ENCODE results near the gene REXO5. TPM values are rescaled to one million over a fixed set of nuclear protein-coding genes. Genes with fewer than 3 reads are reported as not detected.
"Not testable (repeated sequence)": the region's sequence is repeated elsewhere in the genome, so short reads cannot be mapped to it uniquely, and the experiment has no call there.

The REXO5 gene, protein sequence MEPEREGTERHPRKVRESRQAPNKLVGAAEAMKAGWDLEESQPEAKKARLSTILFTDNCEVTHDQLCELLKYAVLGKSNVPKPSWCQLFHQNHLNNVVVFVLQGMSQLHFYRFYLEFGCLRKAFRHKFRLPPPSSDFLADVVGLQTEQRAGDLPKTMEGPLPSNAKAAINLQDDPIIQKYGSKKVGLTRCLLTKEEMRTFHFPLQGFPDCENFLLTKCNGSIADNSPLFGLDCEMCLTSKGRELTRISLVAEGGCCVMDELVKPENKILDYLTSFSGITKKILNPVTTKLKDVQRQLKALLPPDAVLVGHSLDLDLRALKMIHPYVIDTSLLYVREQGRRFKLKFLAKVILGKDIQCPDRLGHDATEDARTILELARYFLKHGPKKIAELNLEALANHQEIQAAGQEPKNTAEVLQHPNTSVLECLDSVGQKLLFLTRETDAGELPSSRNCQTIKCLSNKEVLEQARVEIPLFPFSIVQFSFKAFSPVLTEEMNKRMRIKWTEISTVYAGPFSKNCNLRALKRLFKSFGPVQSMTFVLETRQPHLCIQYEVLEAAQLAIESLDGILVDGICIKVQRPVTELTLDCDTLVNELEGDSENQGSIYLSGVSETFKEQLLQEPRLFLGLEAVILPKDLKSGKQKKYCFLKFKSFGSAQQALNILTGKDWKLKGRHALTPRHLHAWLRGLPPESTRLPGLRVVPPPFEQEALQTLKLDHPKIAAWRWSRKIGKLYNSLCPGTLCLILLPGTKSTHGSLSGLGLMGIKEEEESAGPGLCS
- total RNA-seq, result 4.2 and 6.1 TPM in 2 replicates

GRCh38 chr16:20806168-20807050, at the start of gene REXO5, which contains the start of gene ERI2:
Gene REXO5, plus strand, starts transcription at chr16:20806527. Its CDS starts 427 bp downstream, at chr16:20806954.
Gene ERI2, minus strand, starts transcription at chr16:20806472. Its CDS starts 42 bp downstream, at chr16:20806430.
- peak; percentile 65 for DNase-seq (ENCODE audit: extremely low read depth, low read depth, low spot score)

DNA sequence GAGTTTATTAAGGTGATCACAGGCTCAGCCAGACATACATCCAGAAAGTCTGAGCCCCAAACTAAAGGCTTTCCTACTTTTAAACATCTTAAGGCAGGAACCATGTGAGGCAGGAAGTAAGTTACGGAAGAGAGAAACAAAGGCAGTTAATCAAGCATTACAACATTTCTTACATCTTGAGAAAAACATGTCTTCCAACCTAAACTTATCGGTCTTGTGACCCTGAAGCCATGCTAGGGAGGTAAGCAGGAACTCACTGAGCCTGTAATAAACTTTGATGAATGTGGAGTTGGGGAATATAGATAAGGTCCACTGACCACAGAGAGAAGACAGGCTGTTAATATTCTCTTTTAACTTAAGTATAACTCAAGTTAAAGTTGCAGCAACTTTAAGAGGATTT, 46.0 kb upstream of the REXO5 start:
- DNase-seq (ENCODE audit: extremely low read depth, low read depth, low spot score), result no peak

DNA sequence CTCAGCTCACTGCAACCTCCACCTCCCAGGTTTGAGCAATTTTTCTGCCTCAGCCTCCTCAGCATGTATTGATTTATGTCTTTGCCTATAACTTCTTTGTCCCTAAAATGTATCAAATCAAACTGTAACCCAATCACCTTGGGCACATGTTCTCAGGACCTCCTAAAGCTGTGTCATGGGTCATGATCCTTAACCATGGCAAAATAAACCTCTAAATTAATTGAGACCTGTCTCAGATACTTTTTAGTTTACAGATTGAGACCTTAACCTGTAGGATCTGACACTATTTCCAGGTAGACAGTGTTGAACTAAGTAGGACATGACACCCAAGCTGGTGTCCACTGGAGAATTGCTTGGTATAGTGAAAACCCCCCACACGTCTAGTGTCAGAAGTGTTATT, 45.2 kb upstream of the REXO5 start:
- DNase-seq (ENCODE audit: extremely low read depth, low read depth, low spot score), result no peak

DNA sequence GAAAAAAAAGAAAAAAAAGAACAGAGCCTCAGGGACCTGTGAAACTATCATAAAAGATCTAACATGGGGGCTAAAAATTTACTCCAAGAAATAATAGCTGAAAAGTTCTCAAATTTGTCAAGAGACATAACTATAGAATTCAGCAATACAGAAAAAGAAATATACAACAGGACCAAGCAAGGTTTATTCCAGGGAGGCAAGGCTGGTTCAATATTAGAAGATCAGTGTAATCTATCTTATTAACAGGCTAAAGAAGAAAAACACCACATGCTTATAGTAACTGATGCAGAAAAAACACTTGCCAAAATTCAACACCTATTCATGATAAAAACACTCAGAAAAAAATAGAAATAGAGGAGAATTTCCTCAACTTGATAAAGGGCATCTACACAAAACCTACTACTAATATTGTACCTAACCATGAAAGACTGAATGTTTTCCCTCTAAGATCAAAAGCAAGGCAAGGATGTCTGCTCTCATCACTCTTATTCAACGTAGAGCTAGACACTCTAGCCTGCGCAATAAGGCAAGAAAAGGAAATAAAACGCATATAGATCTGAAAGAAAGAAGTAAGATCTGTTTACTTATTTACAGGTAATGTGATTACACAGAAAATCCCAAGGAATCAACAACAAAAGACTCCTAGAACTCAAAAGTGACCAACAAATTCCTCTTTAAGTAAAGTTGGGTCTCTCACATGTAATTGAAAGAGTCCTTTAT, 43.8 kb upstream of the REXO5 start:
- no peak for DNase-seq (ENCODE audit: extremely low read depth, low read depth, low spot score)

DNA sequence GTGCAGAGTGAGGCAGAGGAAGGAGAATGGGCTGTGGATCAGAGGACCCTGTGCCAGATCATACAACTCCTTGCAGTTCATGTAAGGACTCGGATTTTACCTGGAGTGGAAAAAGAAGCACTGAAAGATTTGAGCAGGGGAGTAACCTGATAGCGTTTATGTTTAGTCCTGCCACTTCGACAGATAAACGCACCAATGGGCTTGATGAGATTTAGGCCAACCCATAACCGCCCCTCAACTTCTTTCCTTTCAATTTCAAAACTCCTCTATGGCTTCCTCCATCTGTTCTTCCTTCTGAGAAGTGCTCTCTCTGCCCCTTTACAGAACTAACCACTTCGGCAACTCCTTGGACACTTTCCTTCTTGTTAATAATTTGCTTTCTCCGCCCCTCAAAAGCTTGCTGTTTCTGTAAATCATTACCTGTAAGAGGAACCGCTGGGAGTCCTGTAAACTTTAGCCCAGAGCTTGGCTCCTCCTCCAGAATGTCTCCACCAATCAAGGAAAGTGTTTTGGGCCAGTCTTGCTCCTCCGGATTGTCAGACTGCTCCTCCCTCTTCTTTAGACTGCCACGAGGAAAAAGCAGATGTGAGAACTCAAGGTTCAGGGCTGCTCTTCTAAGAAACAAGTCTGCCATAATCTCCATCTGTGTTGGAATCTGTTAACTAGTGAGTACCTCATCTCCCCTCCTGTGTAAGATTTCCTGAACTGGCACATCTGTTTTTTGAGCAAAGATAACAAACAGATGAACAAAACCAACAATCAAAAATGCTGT, 42.7 kb upstream of the REXO5 start, which contains the start of gene ACSM3:
Gene ACSM3 (plus strand): TSS at position 554 of the 772 bp plus-strand sequence. CDS start 6,021 bp downstream, outside the sequence.
- DNase-seq (ENCODE audit: extremely low read depth, low read depth, low spot score), result no peak

DNA sequence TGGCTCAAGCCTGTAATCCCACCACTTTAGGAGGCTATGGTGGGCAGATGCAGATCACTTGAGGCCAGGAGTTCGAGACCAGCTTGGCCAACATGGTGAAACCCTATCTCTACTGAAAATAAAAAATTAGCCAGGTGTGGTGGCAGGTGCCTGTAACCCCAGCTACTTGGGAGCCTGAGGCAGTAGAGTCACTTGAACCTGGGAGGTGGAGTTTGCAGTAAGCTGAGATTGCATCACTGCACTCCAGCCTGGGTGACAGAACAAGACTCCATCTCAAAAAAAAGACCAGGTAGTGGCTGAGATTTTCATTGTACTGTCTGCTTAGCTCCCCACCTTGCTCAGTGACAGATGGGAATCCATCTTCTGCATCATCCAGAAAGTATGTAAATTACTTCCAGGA, 41.9 kb upstream of the REXO5 start:
- DNase-seq (ENCODE audit: extremely low read depth, low read depth, low spot score), result not testable (repeated sequence)

DNA sequence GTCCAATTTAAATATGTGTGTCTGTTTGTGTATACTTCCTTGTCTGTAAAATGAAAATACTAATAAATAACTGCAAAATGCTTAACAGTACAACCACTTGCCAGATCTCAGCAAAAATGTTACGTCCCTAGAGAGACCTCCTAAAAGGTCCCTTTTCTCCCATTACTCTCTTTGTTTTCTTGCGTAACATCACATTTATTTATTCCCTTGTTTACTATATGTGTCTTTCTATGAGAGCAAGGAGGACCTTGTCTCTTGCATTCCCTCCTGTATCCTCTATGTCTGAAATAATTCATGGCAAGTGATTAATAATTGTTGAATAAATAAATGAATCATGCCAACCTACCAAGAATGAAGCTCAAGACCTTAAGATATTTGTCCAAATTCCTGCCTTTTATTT, 40.6 kb upstream of the REXO5 start:
- DNase-seq (ENCODE audit: extremely low read depth, low read depth, low spot score), result no peak

GRCh38 chr16:20766294-20766693, 40.0 kb upstream of the REXO5 start:
- DNase-seq (ENCODE audit: extremely low read depth, low read depth, low spot score), result no peak

GRCh38 chr16:20767577-20767976, 38.8 kb upstream of the REXO5 start:
- DNase-seq (ENCODE audit: extremely low read depth, low read depth, low spot score), result no peak

GRCh38 chr16:20768121-20768520, 38.2 kb upstream of the REXO5 start:
- no peak for DNase-seq (ENCODE audit: extremely low read depth, low read depth, low spot score)

DNA sequence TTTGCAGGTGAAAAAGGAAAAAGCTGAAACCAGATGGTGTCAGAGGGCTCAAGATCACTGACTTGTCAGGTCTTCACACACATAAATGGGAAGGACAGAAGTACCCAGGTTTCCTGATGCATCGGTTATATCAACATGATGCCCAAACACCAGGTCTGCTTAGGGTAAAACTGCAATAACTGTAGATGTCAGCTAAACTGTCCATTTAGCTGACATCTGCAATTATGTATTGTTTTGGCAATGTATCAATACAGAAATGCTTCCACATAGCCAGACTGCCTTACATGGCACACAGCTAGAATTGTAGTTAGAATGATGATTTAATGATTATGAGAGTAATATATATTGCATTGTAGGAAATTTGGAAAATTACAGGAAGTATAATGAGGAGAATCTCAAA, 37.5 kb upstream of the REXO5 start:
- DNase-seq (ENCODE audit: extremely low read depth, low read depth, low spot score), result no peak

DNA sequence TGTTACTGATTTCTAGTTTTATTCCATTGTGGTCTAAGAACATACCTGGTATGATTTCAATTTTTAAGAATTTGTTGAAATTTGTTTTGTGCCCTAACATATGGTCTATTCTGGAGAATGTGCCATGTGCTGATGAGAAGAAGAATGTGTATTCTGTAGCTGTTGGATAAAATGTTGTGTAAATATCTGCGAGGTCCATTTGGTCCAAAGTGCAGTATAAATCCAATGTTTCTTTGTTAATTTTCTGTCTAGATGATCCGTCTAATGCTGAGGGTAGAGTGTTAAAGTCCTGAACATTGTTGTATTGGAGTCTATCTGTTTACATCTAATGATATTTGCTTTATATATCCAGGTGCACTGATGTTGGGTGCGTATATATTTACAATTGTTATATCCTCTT, 32.6 kb upstream of the REXO5 start:
- DNase-seq (ENCODE audit: extremely low read depth, low read depth, low spot score), result no peak

- peak; percentile 25 for DNase-seq (ENCODE audit: extremely low read depth, low read depth, low spot score)
Measured at GRCh38 chr16:20774703-20775362, 31.5 kb upstream of the REXO5 start.

- no peak for DNase-seq (ENCODE audit: extremely low read depth, low read depth, low spot score)
Measured at GRCh38 chr16:20781697-20782096, 24.6 kb upstream of the REXO5 start.

DNA sequence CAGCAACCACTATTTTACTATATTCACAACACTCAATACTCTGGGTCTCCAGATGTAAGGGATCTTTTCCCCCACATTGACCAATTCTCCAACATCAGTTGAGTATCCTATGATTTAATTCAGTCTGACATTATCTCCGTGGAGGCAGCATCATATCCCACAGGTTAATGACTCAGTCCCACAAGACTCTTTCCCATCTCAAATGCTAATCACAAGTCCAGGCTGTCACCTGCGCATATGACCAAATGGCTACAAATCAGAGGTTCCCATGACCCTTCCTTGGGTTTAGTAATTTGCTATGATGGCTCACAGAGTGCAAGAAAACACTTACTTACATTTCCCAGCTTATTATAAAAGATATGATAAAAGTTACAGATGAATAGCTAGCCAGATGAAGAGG, 23.9 kb upstream of the REXO5 start:
- no peak for DNase-seq (ENCODE audit: extremely low read depth, low read depth, low spot score)

- no peak for DNase-seq (ENCODE audit: extremely low read depth, low read depth, low spot score)
Measured at GRCh38 chr16:20784204-20784603, 22.1 kb upstream of the REXO5 start.

DNA sequence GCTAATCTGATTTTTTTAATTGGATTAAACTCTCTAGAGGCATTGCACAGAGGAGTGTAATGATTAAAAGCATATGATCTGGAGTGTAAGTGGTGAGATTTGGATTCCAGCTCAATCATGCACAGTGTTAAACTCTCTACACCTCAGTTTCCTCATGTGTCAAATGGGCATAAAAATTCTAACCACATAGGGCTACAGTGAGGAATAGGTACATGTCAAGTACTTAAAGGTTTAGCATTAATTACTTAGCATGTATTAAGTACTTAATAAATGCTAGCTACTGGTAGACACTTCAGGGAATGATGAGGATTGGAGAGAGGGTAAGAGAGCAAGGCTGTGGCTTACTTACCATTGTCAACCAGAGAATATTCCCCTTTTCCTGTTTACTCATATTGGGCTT, 17.2 kb upstream of the REXO5 start:
- no peak for DNase-seq (ENCODE audit: extremely low read depth, low read depth, low spot score)

- no peak for DNase-seq (ENCODE audit: extremely low read depth, low read depth, low spot score)
Measured at GRCh38 chr16:20791923-20792612, 14.3 kb upstream of the REXO5 start.

Measured in glomerular endothelial cell (primary cell).